ENCODE results near the gene RTL10. TPM values are rescaled to one million over a fixed set of nuclear protein-coding genes. Genes with fewer than 3 reads are reported as not detected.

RTL10 gene
- polyA plus RNA-seq, 1 experiment = 9.5 TPM

DNA sequence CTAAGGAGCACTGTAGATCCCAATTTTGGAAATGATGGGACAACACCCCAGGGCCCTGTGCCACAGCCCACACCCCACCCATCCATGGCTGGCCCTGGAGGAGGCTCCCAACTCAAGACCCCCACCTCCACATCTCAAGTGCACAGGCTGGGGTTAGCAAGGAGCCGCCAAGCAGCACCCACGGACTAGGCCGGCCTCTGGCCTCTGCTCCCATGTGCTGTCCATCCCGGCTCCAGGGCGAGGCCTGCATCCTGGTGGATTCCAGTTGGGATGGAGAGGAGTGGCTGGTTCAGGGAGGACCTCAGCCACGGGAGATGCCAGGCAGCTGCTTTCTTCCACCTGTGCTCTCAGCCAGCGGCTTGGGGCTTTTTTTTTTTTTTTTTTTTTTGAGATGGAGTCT lies 43.5 kb upstream of the RTL10 start:
- TF ChIP-seq, protein P1, sequence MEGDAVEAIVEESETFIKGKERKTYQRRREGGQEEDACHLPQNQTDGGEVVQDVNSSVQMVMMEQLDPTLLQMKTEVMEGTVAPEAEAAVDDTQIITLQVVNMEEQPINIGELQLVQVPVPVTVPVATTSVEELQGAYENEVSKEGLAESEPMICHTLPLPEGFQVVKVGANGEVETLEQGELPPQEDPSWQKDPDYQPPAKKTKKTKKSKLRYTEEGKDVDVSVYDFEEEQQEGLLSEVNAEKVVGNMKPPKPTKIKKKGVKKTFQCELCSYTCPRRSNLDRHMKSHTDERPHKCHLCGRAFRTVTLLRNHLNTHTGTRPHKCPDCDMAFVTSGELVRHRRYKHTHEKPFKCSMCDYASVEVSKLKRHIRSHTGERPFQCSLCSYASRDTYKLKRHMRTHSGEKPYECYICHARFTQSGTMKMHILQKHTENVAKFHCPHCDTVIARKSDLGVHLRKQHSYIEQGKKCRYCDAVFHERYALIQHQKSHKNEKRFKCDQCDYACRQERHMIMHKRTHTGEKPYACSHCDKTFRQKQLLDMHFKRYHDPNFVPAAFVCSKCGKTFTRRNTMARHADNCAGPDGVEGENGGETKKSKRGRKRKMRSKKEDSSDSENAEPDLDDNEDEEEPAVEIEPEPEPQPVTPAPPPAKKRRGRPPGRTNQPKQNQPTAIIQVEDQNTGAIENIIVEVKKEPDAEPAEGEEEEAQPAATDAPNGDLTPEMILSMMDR (IDR thresholded peaks at IDR 0.05; ENCODE audit: low read depth, low read length) = no peak
- CTCF ChIA-PET = interaction anchor here (0.7 to 1.9 kb wide), 2 partner anchors 162 to 168 kb away, joined by 4 to 8 read pairs; no protein-coding TSS in a partner anchor

DNA sequence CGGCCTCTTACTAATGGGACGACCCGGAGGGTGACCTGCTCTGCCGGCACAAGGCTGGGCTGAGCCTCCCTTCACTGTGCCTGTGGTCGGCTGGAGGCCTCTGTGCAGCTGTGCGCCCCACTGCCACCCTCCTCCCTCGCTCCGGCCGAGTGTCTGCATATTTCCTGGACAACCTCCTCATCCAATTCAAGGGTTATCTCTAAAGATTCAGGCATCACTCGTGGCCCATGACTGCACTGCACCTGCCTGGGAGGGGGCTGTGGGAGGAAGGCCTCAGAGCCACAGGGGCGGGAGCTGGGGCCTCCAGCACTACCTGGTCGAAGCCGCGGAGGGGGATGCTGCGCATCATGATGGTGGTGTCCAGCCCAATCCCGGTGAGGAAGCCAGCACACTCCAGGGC lies 43.1 kb upstream of the RTL10 start:
- POLR2A ChIA-PET = no interaction called here
- Histone ChIP-seq H3K27ac (ENCODE audit: low read depth, low read length) (no peak overlapping the region), H3K27me3 (ENCODE audit: control insufficient read depth, insufficient read depth, low read length) (no peaks in the 10 kb centered on the region), H3K9me3 (ENCODE audit: control insufficient read depth, insufficient read depth, low read length) (no peaks in the 10 kb centered on the region; the same call in 1 of the 2 replicates), H3K4me3 (ENCODE audit: low read depth, low read length) (no peak overlapping the region)
- no peak for DNase-seq (ENCODE audit: low read depth, low spot score)
- CTCF ChIA-PET = interaction anchor here (0.7 to 1.9 kb wide), 2 partner anchors 161 to 167 kb away, joined by 4 to 8 read pairs; no protein-coding TSS in a partner anchor
- TF ChIP-seq, protein P1 (IDR thresholded peaks at IDR 0.05; ENCODE audit: low read depth, low read length) = no peak

More for the DNA sequence above, 43.5 kb upstream of the RTL10 start:
- no peak for DNase-seq (ENCODE audit: low read depth, low spot score)
- Histone ChIP-seq H3K9me3 (ENCODE audit: control insufficient read depth, insufficient read depth, low read length) (no peaks in the 10 kb centered on the region; the same call in 1 of the 2 replicates), H3K4me3 (ENCODE audit: low read depth, low read length) (no peak overlapping the region), H3K27ac (ENCODE audit: low read depth, low read length) (no peak overlapping the region), H3K27me3 (ENCODE audit: control insufficient read depth, insufficient read depth, low read length) (no peaks in the 10 kb centered on the region)
- POLR2A ChIA-PET = no interaction called here

DNA sequence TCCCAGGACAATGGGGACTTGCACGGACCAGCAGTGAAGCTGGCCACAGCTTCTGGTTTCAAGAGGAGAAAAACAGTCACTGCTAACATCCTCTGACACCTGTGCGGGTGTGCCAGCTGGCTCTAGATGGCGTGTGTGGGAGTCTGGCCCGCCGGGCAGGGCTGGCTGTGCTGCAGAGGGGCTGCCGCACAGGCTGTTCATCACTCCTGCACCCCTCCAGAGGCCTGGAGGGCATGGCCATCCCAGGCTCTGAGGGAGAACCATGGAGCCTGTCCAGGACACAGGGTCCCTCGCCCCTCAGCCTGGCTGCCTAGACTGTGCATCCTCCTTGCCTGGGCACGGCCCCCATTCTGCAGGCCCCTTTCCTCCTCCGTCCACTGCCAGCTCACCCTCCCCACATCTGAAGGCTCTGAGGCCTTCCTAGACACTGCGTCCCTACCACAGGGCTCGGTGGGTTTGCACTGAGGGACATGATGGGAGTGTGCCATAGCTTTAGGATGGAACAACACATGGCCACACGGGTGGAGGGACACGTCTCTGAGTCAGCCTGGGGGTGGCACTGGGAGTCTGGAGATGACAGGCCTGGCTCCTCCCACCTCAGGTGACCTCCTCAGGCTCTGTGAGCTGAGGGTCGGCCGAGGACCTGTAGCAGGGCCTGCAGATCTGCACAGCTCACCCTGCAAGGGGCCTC lies 42.1 kb upstream of the RTL10 start:
- no peaks in the 10 kb centered on the region; the same call in 1 of the 2 replicates for H3K9me3 ChIP-seq (ENCODE audit: control insufficient read depth, insufficient read depth, low read length)
- ChIA-PET POLR2A (no interaction called here), CTCF (interaction anchor here (1.9 kb wide), 1 partner anchor 166 kb away, joined by 8 read pairs; no protein-coding TSS in a partner anchor)
- no peak overlapping the region for H3K4me3 ChIP-seq (ENCODE audit: low read depth, low read length)
- TF ChIP-seq, protein P1 (IDR thresholded peaks at IDR 0.05; ENCODE audit: low read depth, low read length) = no peak
- no peak for DNase-seq (ENCODE audit: low read depth, low spot score)
- no peak overlapping the region for H3K27ac ChIP-seq (ENCODE audit: low read depth, low read length)
- H3K27me3 ChIP-seq (ENCODE audit: control insufficient read depth, insufficient read depth, low read length) = no peaks in the 10 kb centered on the region

DNA sequence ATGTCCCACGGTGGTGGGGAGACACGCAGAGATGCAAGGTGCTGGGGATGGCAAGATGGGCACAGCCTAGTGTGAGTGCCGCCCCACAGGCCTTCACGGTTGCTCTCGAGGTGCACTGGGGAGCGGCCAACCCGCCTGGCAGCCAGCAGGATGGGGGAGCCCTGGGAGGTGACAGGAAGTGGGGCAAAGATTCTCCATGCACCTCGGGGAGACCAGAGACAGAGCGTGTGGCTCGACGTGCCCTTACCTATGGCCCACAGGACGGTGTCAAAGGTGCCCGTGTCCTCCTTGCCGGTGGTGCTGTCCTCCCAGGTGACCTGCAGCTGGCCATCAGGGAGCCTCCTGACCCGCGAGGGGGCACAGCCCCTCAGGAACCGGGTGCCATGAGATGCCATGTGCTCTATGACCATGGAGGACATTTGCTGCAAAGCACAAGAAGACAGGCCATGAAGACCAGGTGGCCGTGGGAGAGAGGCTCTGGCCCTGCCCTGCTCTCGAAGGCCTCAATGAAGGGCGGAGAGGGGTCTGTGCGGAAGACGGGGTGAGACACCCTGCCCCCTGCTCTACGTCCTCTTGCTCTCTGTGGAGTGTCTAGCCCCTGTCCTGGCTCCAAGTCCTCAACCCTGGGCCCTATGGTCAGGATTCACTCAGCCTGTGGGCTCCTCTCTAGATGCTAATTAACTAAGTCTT lies 40.6 kb upstream of the RTL10 start:
- Histone ChIP-seq H3K4me3 (ENCODE audit: low read depth, low read length) (no peak overlapping the region), H3K9me3 (ENCODE audit: control insufficient read depth, insufficient read depth, low read length) (no peaks in the 10 kb centered on the region), H3K27ac (ENCODE audit: low read depth, low read length) (no peak overlapping the region), H3K27me3 (ENCODE audit: control insufficient read depth, insufficient read depth, low read length) (no peaks in the 10 kb centered on the region)
- ChIA-PET POLR2A (no interaction called here), CTCF (no interaction called here)
- DNase-seq (ENCODE audit: low read depth, low spot score) = no peak
- TF ChIP-seq, protein P1 (IDR thresholded peaks at IDR 0.05; ENCODE audit: low read depth, low read length) = no peak

DNA sequence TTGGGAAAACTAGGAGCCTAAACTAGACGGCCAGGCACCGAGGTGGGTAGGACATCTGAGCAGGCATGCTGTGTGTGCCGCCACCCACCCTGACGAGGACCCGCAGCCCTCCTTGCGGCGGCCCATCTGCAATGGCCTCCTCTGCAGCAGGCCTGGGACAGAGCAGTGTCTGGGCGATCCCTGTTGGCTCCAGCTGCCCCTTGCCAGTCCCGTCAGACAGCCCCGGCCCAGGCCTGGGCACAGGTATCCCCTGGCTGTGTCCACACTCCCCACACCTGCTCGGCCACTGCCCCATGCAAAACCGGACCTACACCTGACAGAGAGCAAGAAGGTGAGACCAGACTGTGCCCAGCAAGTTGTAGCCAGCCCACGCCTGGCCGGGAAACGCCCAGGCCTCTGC lies 38.7 kb upstream of the RTL10 start:
- ChIA-PET CTCF (interaction anchor here (2.0 kb wide), 1 partner anchor 163 kb away, joined by 8 read pairs; no protein-coding TSS in a partner anchor), POLR2A (interaction anchor here (1.5 kb wide), 1 partner anchor 28 kb away, joined by 4 read pairs; no protein-coding TSS in a partner anchor)
- H3K27me3 ChIP-seq (ENCODE audit: control insufficient read depth, insufficient read depth, low read length) = no peaks in the 10 kb centered on the region
- DNase-seq (ENCODE audit: low read depth, low spot score) = no peak
- no peak overlapping the region for H3K4me3 ChIP-seq (ENCODE audit: low read depth, low read length)
- TF ChIP-seq, protein P1 (IDR thresholded peaks at IDR 0.05; ENCODE audit: low read depth, low read length) = no peak
- H3K27ac ChIP-seq (ENCODE audit: low read depth, low read length) = no peak overlapping the region
- H3K9me3 ChIP-seq (ENCODE audit: control insufficient read depth, insufficient read depth, low read length) = no peaks in the 10 kb centered on the region
